ENCODE results near the gene AUP1.

AUP1 gene

DNA sequence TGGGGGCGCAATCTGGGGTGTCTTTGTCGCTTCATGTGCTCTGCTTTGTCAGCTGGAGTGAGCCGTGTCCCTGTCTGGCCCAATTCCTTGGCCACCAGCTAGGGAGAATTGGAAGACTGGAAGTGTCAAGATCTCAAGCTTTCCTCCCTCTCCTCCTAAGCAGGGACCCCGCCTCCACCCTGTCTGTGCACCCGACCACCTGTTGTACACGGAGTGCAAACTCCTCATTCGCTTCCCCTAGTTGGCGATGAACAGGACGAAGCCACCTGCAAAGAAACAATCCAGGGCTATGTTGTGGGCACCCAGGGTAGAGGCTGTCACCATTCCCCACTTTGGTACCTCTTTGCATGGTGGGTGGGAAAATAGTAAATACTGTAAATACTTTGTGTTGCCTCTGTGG lies 1.8 kb downstream of the AUP1 start:
- TF ChIP-seq, protein P1, sequence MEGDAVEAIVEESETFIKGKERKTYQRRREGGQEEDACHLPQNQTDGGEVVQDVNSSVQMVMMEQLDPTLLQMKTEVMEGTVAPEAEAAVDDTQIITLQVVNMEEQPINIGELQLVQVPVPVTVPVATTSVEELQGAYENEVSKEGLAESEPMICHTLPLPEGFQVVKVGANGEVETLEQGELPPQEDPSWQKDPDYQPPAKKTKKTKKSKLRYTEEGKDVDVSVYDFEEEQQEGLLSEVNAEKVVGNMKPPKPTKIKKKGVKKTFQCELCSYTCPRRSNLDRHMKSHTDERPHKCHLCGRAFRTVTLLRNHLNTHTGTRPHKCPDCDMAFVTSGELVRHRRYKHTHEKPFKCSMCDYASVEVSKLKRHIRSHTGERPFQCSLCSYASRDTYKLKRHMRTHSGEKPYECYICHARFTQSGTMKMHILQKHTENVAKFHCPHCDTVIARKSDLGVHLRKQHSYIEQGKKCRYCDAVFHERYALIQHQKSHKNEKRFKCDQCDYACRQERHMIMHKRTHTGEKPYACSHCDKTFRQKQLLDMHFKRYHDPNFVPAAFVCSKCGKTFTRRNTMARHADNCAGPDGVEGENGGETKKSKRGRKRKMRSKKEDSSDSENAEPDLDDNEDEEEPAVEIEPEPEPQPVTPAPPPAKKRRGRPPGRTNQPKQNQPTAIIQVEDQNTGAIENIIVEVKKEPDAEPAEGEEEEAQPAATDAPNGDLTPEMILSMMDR (conservative IDR thresholded peaks at IDR 0.05; ENCODE audit: low read depth, low read length) = no peak
- Histone ChIP-seq H3K4me1 (ENCODE audit: low read depth, poor library complexity, severe bottlenecking) (peaks cover 22% of the 10 kb centered on the region), H3K4me3 (IDR thresholded peaks at IDR 0.05; ENCODE audit: insufficient read depth, low read depth, low read length) (no peak overlapping the region), H3K4me2 (peak overlapping the region; percentile 100; the same call in 1 of the 2 replicates), H3K27ac (no peak overlapping the region), H3K27me3 (ENCODE audit: insufficient read depth, low read depth) (no peaks in the 10 kb centered on the region), H3K36me3 (ENCODE audit: insufficient read depth) (peaks cover 4% of the 10 kb centered on the region; the same call in 1 of the 2 replicates), H3K9ac (no peak overlapping the region), H3K79me2 (ENCODE audit: insufficient read depth, low read depth) (peaks cover 30% of the 10 kb centered on the region), H2AFZ (ENCODE audit: low read depth) (no peak overlapping the region), H4K20me1 (ENCODE audit: insufficient read depth) (no peaks in the 10 kb centered on the region)

DNA sequence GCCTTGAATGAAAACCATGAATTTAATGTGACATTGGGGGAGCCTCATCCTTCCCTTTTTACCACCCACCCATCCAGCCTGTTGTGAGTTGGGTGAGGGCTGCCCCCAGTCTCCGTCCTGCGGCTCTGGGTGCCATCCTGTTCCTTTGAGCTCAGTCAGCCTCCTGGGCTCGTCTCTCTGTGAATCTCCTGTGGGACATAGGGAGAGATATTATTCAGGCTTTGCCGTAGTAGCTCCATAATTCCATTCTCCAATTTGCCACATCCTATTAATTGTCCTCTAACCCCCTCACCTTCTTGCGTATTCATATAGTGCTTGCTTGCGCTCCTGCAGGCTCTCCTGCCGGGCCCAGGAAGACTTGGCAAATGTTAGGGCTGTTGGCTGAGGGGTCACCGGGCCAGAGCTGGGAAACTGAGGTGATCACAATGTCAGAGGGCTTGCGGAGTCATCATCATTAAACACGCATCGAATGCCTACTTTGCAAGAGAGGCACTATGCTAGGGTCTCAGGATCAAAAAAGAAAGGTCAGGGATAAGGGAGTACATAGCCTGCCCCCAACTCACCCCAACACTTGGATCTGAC lies 2.8 kb downstream of the AUP1 start:
- Histone ChIP-seq H3K4me3 (IDR thresholded peaks at IDR 0.05; ENCODE audit: insufficient read depth, low read depth, low read length) (no peak overlapping the region), H3K4me2 (no peak overlapping the region), H3K79me2 (ENCODE audit: insufficient read depth, low read depth) (peaks cover 30% of the 10 kb centered on the region), H2AFZ (ENCODE audit: low read depth) (no peak overlapping the region), H3K9ac (no peak overlapping the region), H3K4me1 (ENCODE audit: low read depth, poor library complexity, severe bottlenecking) (peaks cover 19% of the 10 kb centered on the region), H3K27ac (no peak overlapping the region), H4K20me1 (ENCODE audit: insufficient read depth) (no peaks in the 10 kb centered on the region), H3K36me3 (ENCODE audit: insufficient read depth) (peaks cover 4% of the 10 kb centered on the region; the same call in 1 of the 2 replicates), H3K27me3 (ENCODE audit: insufficient read depth, low read depth) (peaks cover 3% of the 10 kb centered on the region; the same call in 1 of the 2 replicates)
- TF ChIP-seq, protein P1 (conservative IDR thresholded peaks at IDR 0.05; ENCODE audit: low read depth, low read length) = no peak

DNA sequence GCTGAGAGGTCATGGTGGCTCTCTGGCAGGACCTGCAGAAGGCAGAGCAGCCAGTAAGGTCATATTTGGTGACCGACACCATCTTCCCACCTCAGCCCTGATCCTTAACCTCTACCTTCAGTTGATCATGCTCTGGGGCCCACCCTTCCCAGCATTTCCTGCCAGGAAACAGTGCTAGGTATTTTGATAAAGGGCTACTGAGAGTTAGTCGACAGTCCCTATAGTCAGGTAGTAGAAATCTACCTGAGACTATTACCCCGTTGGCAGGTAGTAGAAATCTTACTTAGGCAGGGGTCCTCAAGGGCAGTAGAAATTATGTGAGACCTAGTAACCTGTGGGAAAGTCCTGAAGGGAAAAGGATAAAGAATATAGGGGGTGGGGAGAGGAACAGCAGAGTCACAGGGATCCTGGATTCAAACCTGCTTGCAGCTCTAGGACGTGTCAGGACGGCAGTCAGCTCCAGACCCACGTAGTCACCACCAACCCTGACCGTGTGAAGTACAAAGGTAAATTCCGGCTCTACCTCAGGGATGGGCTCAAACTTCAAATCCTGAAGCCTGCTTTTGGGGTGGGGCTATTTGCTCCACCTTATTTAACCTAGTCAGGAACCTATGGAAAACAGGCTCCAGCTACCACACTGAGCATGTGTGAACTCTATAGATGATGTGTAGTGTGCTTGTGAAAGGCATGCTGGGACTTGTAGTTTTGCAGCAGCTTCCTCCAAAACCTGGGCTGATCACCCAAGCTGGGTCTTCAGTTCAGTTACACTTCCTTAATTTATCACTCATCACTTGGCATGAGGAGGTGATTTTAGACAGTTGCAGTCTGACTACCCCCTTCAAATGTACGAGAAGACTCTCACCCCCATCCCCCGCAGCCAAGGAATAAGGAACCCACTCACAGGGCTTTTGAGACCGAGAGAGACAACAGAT lies 3.5 kb downstream of the AUP1 start, which contains the start of gene DQX1:
Gene DQX1 (minus strand): TSS at position 515 of the 932 bp plus-strand sequence. CDS start 502 bp downstream, at position 13.
- TF ChIP-seq, protein P1 (conservative IDR thresholded peaks at IDR 0.05; ENCODE audit: low read depth, low read length) = no peak
- no peak within 1 kb of the TSS for H3K4me2 ChIP-seq
- peaks cover 4% of the 10 kb centered on the region; the same call in 1 of the 2 replicates for H3K36me3 ChIP-seq (ENCODE audit: insufficient read depth)
- peaks cover 12% of the 10 kb centered on the region for H3K4me1 ChIP-seq (ENCODE audit: low read depth, poor library complexity, severe bottlenecking)
- H3K79me2 ChIP-seq (ENCODE audit: insufficient read depth, low read depth) = peaks cover 25% of the 10 kb centered on the region
- no peak within 1 kb of the TSS for H2AFZ ChIP-seq (ENCODE audit: low read depth)
- no peak within 1 kb of the TSS for H3K4me3 ChIP-seq (IDR thresholded peaks at IDR 0.05; ENCODE audit: insufficient read depth, low read depth, low read length)
- H3K27ac ChIP-seq = no peak within 1 kb of the TSS
- H4K20me1 ChIP-seq (ENCODE audit: insufficient read depth) = no peaks in the 10 kb centered on the region
- peaks cover 3% of the 10 kb centered on the region; the same call in 1 of the 2 replicates for H3K27me3 ChIP-seq (ENCODE audit: insufficient read depth, low read depth)
- no peak within 1 kb of the TSS for H3K9ac ChIP-seq

DNA sequence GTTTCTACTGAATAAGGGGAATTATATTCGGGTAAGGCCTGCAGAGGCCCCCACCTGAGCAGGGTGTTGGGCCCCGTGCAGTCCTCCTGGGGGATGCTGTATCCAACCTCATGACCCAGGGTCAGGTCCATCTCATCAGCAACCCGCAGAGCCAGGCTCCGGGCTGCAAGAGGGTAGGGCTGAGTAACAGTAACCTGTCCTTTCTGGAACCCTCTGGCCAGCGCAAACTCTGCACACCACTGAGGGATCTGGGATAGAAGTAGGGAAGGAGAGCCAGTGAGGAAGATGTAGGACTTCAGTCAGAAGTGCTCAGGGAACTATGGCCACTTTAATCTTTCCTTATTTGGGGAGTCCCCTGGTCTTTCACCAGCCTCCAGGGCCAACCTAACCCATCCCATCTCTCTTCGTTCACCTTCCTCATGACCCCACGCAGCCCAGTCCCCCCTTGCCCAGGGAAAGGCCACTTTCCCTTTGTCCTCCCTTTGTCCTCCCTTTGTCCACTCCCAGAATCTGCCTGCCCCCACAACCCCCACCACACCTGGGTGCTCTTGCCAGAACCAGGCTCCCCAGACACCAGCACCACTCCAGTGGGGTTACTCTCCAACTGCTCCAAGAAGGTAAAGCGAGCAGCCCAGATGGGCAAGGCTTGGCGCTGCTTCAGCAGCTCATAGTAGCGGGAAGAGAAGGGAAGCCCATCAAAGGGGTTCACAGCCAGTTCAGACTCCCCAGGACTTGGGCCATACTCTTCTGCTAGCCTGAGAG lies 4.4 kb downstream of the AUP1 start:
- Histone ChIP-seq H3K9ac (no peak overlapping the region), H3K4me2 (no peak overlapping the region)

More for the DNA sequence above, 4.4 kb downstream of the AUP1 start:
- no peaks in the 10 kb centered on the region for H4K20me1 ChIP-seq (ENCODE audit: insufficient read depth)
- peaks cover 10% of the 10 kb centered on the region for H3K4me1 ChIP-seq (ENCODE audit: low read depth, poor library complexity, severe bottlenecking)
- TF ChIP-seq, protein P1 (conservative IDR thresholded peaks at IDR 0.05; ENCODE audit: low read depth, low read length) = no peak
- H3K79me2 ChIP-seq (ENCODE audit: insufficient read depth, low read depth) = peaks cover 22% of the 10 kb centered on the region
- peaks cover 7% of the 10 kb centered on the region; the same call in 1 of the 2 replicates for H3K27me3 ChIP-seq (ENCODE audit: insufficient read depth, low read depth)
- no peak overlapping the region for H2AFZ ChIP-seq (ENCODE audit: low read depth)
- H3K27ac ChIP-seq = no peak overlapping the region
- no peak overlapping the region for H3K4me3 ChIP-seq (IDR thresholded peaks at IDR 0.05; ENCODE audit: insufficient read depth, low read depth, low read length)
- H3K36me3 ChIP-seq (ENCODE audit: insufficient read depth) = peaks cover 4% of the 10 kb centered on the region; the same call in 1 of the 2 replicates
